ENCODE measurements around the gene CCDC178.

The CCDC178 gene

GRCh38 chr18:32975501-32975900, 465.0 kb downstream of the CCDC178 start:
- no peak for TF ChIP-seq CTCF (conservative IDR thresholded peaks at IDR 0.05)
- no peak overlapping the region for H3K27ac ChIP-seq

GRCh38 chr18:32975163-32975436, 465.4 kb downstream of the CCDC178 start:
- no peak for TF ChIP-seq CTCF (conservative IDR thresholded peaks at IDR 0.05)

GRCh38 chr18:32974421-32975162, 465.9 kb downstream of the CCDC178 start:
- H3K27ac ChIP-seq, result no peak overlapping the region
- TF ChIP-seq CTCF (conservative IDR thresholded peaks at IDR 0.05), result no peak

More at GRCh38 chr18:32975163-32975436, 465.4 kb downstream of the CCDC178 start:
- H3K27ac ChIP-seq, result no peak overlapping the region

- no peak overlapping the region for H3K27ac ChIP-seq
- TF ChIP-seq CTCF (conservative IDR thresholded peaks at IDR 0.05), result no peak
Measured at GRCh38 chr18:32968248-32968647, 472.3 kb downstream of the CCDC178 start.

GRCh38 chr18:32966141-32966540, 474.4 kb downstream of the CCDC178 start:
- no peak for TF ChIP-seq CTCF (conservative IDR thresholded peaks at IDR 0.05)
- H3K27ac ChIP-seq, result no peak overlapping the region

GRCh38 chr18:32961538-32961937, 479.0 kb downstream of the CCDC178 start:
- no peak for TF ChIP-seq CTCF (conservative IDR thresholded peaks at IDR 0.05)
- no peak overlapping the region for H3K27ac ChIP-seq

- TF ChIP-seq CTCF (conservative IDR thresholded peaks at IDR 0.05), result no peak
- H3K27ac ChIP-seq, result no peak overlapping the region
Measured at GRCh38 chr18:32958746-32959145, 481.8 kb downstream of the CCDC178 start.

Measured in VCaP (cell line).